MV-4-11 (cell line): ENCODE measurements around the gene AP5S1.
A peak's percentile ranks its signal among the peaks of the same experiment; 100 is the strongest.
"Not testable (repeated sequence)": the region's sequence is repeated elsewhere in the genome, so short reads cannot be mapped to it uniquely, and the experiment has no call there.

Experiments
- DNase-seq: peaks from one replicate; lab custom pipeline; 2025; lab: John Stamatoyannopoulos, UW

Gene AP5S1

GRCh38 chr20:3812259-3812681 lies 8.1 kb upstream of the AP5S1 start:
- no peak for DNase-seq

DNA sequence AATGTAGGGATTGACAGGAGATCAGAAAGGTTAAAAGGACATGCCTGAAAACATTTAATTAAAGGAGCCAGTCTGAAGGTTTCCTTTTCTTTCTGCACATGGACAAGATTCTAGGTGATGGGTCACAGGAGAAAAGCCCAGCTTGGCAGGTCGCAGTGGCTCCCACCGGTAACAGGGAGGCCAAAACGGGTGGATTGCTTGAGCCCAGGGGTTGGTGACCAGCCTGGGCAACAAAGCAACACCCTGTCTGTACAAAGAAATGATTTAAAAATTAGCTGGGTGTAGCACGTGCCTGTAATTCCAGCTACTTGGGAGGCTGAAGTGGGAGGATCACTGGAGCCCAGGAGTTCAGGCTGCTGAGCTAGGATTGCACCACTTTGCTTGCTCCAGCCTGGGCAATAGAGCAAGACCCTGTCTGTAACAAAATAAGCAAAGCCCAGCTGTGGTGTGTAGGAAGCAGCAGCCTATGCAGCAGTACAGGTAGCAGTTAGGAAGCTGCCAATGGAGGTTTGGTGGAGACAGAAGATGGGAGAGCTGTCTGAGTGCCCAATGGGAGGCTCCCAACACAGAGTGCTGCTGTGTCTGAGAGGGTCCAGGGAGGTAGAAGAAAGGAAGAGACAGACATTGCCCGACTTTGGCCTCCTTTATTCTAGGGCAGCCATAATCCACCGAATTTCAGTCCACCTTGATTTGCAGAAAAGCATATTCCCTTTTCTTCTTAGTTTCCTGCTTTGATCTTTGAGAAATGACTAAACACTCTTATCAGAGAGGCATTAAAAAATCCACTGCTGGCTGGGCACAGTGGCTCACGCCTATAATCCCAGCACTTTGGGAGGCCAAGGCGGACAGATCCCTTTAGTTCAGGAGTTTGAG lies 7.1 kb upstream of the AP5S1 start:
- no peak for DNase-seq

DNA sequence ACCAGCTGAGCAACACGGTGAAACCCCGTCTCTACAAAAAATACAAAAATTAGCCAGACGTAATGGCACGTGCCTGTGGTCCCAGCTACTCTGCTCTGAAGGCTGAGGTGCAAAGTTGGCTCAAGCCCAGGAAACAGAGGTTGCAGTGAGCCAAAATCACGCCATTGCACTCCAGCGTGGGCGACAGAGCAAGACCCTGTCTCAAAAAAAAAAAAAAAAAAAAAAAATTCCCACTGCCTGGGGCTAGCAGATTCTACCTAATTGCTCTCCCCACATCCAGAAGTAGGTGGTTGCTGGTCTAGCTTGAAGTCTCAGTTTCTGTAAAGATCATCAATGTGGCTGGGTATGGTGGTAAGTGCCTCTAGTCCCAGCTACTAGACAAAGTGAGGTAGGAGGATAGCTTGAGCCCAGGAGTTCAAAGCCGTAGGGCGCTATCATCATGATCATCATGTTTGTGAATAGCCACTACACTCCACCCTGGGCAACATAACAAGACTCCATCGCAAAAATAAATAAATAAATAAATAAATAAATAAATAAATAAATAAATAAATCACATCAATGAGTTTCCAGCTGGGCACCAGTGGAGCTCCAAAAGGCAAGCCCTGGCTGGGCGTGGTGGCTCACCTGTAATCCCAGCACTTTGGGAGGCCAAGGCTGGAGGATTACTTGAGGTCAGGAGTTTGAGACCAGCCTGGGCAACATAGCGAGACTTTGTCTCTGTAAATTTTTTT lies 6.3 kb upstream of the AP5S1 start:
- DNase-seq, result no peak

DNA sequence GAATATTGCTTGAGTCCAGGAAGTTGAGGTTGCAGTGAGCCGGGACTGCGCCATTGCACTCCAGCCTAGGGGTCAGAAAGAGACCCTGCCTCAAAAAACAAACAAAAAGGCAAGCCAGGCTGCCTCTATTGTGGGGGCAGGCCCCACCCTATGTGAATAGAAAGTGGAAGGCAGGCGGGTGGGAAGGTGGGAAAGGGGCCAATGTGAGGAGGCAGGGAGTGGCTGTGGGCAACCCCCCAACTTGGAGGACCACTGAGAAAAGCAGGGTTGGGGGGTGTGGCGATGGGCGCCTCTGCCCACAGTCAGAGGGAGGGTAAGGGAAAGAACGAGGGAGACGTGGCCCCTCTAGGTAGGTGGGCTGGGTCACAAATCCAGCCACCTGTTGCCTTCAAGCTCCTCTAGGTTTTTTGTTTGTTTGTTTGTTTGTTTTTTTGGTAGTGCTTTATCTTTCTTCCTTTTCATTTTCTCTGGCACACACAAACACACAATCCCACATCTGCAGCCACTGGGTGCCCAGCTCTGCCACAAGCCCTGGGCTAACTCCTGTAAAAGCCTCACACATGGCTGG lies 5.3 kb upstream of the AP5S1 start:
- DNase-seq, result no peak

GRCh38 chr20:3815703-3816315 lies 4.5 kb upstream of the AP5S1 start:
- no peak for DNase-seq

DNA sequence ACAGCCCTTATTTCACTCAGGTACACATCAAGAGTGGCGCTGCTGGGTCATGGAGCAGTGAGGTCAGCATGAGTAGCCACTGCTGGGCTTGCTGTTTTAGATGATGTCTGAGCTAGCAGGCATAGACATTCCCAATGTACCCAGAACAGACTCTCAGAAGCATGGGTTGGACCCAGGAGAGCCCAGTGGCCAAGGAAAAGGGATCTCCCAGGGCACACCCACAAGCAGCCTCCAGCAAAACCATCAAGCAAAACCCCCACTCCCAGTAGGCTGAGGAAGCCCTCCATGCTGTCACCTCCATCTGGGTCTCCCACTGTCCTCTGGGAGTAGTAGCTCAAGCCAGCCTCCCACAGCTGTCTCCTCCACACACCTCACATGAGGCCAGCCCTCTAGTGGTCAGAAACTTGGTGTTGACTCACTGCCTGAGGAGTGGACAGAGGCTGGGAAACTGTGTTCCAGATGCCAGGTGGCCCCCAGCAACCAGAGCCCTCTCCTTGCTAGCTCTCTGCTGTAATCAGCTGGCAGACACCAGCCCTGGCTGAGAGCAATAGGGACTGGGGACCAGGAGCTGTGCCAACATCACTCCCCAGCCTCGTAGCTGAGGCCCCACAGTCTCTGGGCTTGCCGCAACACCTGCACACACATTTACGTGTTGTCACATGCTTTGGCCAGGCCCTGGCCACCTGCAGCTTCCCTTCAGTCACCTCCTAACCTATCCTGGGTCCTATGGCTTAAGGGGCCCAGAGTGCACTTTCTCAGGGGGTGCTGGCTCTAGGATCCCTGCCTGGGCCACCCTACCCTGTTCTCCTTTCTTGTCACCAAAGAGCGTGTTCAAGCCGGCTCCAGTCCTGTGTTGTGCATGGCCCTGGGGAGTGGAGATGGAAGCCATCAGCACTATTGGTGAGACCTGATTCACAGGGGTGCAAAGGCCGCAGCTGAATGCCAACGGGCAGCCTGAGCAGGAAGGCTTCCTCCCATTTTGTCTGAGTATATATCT lies 1.9 kb upstream of the AP5S1 start:
- peak; percentile 61 for DNase-seq

- DNase-seq, result no peak
Observed at GRCh38 chr20:3819411-3820047, 818 bp upstream of the AP5S1 start.

- DNase-seq, result no peak
Observed at GRCh38 chr20:3820901-3821727, 767 bp downstream of the AP5S1 start.

GRCh38 chr20:3821996-3822395 lies 1.6 kb downstream of the AP5S1 start:
- no peak for DNase-seq

GRCh38 chr20:3823881-3824280 lies 3.5 kb downstream of the AP5S1 start:
- DNase-seq, result no peak

- DNase-seq, result no peak
Observed at GRCh38 chr20:3825526-3825925, 5.2 kb downstream of the AP5S1 start.

DNA sequence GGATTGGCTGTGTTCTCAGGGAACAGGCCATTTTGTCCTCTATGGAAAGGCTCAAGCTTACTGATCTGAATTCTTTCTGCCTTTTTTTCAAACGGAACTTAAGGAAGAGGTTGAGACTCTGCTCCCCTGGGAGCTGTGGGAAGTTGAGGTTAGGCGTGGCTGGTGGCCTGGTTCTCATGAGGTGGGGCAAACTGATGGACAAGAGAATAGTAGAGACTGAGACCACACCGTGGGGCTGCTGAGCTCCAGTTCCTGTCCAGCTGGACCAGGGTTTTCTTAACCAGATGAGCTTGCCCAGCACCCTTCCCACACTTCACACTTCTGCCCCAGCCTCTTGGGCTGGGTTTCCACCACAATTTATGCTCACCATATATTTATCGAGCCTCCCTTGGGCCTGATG lies 6.1 kb downstream of the AP5S1 start:
- DNase-seq, result no peak

DNA sequence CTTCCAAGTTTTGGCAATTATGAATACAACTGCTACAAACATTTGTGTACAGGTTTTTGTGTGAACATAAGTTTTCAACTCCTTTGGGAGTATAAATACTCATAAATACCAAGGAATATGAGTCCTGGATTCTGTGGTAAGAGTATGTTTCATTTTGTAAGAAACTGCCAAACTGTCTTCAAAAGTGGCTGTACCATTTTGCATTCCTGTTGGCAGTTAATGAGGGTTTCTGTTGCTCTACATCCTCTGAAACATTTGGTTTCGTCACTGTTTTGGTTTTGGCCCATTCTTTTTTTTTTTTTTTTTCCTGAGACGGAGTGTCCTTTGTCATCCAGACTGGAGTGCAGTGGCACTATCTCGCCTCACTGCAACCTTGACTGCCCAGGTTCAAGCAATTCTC lies 8.5 kb downstream of the AP5S1 start:
- DNase-seq, result peak; percentile 43

GRCh38 chr20:3829891-3830290 lies 9.5 kb downstream of the AP5S1 start:
- not testable (repeated sequence) for DNase-seq

DNA sequence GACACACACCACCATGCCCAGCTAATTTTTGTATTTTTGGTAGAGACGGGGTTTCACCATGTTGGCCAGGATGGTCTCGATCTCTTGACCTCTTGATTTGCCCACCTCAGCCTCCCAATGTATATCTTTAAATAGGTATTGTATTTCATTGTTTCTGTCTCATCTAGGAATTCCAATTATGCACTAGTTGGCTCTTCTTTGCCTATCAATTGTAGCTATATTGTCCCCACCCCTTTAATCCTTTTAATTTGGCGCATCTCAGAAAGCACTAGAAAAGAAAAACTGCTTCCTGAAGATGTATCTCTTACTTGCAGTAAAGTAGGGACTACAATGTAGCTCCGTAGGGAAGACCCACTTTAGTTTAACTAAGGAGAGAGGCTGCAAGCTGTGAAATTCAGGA lies 15.8 kb downstream of the AP5S1 start:
- no peak for DNase-seq

DNA sequence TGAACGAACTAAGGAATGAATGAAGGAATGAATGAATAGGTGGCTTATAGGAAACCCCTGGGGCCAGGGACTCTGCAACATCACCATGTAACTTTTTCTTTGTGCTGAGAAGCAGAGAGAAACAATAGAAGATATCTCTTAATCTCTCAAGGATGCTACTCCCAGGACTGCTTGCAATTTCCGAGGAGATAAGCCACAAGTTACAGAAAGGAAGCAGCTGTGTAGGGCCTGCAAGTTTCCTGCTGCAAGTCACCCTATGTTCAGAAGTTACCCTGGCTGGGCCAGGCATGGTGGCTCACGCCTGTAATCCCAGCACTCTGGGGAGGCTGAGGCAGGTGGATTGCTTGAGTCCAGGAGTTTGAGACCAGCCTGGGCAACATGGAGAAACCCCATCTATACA lies 19.0 kb downstream of the AP5S1 start:
- peak; percentile 71 for DNase-seq

GRCh38 chr20:3840201-3840600 lies 19.9 kb downstream of the AP5S1 start:
- DNase-seq, result not testable (repeated sequence)

DNA sequence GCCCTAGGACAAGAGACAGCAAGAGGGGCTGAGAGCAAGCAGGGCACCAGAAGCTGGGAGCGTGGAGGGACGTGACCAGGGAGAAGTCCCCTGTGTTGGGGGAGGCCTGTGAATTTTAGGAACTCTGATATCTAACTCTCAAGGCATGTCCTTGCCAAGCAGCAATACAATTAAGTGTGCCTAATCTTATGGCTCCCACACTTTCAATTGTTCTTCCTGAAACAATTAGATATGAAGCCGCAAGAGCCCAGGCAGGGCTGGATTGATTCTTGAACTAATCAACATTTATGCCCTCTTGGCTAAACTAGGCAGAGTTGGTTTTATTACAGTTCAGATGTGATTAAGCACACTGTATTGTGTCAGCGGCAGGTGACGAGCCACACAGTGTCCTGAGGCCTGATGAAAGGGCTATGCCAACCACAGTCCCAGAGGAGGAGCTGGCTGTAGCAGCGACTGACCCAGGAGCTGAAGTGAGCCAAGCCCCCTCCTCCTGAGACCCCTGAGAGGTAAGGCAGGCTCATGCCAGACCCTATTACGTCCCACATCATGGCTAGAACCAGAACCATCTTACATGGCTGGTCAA lies 22.1 kb downstream of the AP5S1 start:
- no peak for DNase-seq

GRCh38 chr20:3843490-3843889 lies 23.1 kb downstream of the AP5S1 start:
- DNase-seq, result peak; percentile 63
